HCT116 (cell line): ENCODE measurements around the gene RNF169. TPM values are rescaled to one million over a fixed set of nuclear protein-coding genes. Genes with fewer than 3 reads are reported as not detected.

Experiments
- ATAC-seq: fragments of 200-7000 bp; cut with Tn5 transposase; 2 replicates; pipeline ENCODE4 v1.9.1; 2020; ENCODE audit warnings: mild to moderate bottlenecking, moderate library complexity
- BruUV-seq: library from RNA; stranded (reverse); fragments of 400-500 nt; replicated peaks from 2 replicates; lab custom pipeline; 2021; lab: Mats Ljungman, UMichigan
- CTCF ChIA-PET: fragments of 300-600 bp; sonication (Branson Sonifier 250); formaldehyde crosslinking; loops from one replicate; lab custom pipeline; 2021; ENCODE audit warnings: antibody characterized with exemption; lab: Charles Lee
- POLR2A ChIA-PET: fragments of 300-600, 350-600 bp; sonication (Branson Sonifier 250); formaldehyde crosslinking; loops from one replicate; lab custom pipeline; 2021; ENCODE audit warnings: antibody characterized with exemption; lab: Charles Lee
- RAD21 ChIA-PET, 2 experiments: fragments of 300-600 bp; sonication (Branson Sonifier 250); formaldehyde crosslinking; loops; one replicate each; lab custom pipeline; 2023; ENCODE audit warnings: low total read pairs in 2 of 2; ENCODE audit not compliant: uncharacterized antibody in 2 of 2, unreplicated experiment in 2 of 2, low non-redundant PET in 1 of 2; lab: Charles Lee
- DNase-seq: peaks from one replicate; pipeline ENCODE4 v3.0.0-alpha.2; 2010; ENCODE audit warnings: low read depth, low spot score
- H2AFZ ChIP-seq: fragments of 200-600 bp; shearing (Covaris generic), sonication (generic); 2 replicates; pipeline ENCODE4 v1.6.1; 2017; ENCODE audit warnings: low read depth, mixed run types, mixed read lengths, antibody characterized with exemption, low read length; ENCODE audit not compliant: poor library complexity, severe bottlenecking
- H3K27ac ChIP-seq: 2 replicates; pipeline ENCODE4 v1.5.1; 2012; ENCODE audit warnings: low read depth, low read length
- H3K27me3 ChIP-seq: fragments of 200-600 bp; sonication (generic); 2 replicates; pipeline ENCODE4 v1.6.1; 2016; ENCODE audit warnings: mixed run types, low read length, mixed read lengths; ENCODE audit not compliant: insufficient read depth
- H3K36me3 ChIP-seq, 2 experiments: fragments of 200-500 bp in 1 of 2; fragments of 200-600 bp in 1 of 2; sonication (Bioruptor generic) in 1 of 2; sonication (generic) in 1 of 2; 2 replicates each; pipeline versions ENCODE4 v1.5.1 to v1.6.1; 2014 to 2016; ENCODE audit warnings: low read length in 2 of 2, inconsistent platforms in 1 of 2, mixed read lengths in 1 of 2, mixed run types in 1 of 2; ENCODE audit not compliant: insufficient read depth in 2 of 2, control insufficient read depth in 1 of 2
- H3K4me1 ChIP-seq, 2 experiments: fragments of 200-600 bp in 1 of 2; sonication (generic) in 1 of 2; 2 replicates each; pipeline versions ENCODE4 v1.5.1 to v1.6.1; 2012 to 2017; ENCODE audit warnings: low read length in 2 of 2, inconsistent platforms in 1 of 2, mild to moderate bottlenecking in 1 of 2, mixed read lengths in 1 of 2, mixed run types in 1 of 2, moderate library complexity in 1 of 2; ENCODE audit not compliant: insufficient read depth in 2 of 2, control insufficient read depth in 1 of 2
- H3K4me2 ChIP-seq: fragments of 200-600 bp; sonication (generic); 2 replicates; pipeline ENCODE4 v1.6.1; 2017; ENCODE audit warnings: mixed run types, low read length, mixed read lengths
- H3K4me3 ChIP-seq, 2 experiments: fragments of 200-600 bp in 1 of 2; sonication (generic) in 1 of 2; replicated peaks in 1 of 2; 2 replicates each; pipeline ENCODE4 v1.5.1; 2011 to 2016; ENCODE audit warnings: low read length in 2 of 2, control low read depth in 1 of 2, low read depth in 1 of 2, mild to moderate bottlenecking in 1 of 2, mixed read lengths in 1 of 2, mixed run types in 1 of 2
- H3K79me2 ChIP-seq: fragments of 200-600 bp; sonication (generic); 2 replicates; pipeline ENCODE4 v1.6.1; 2017; ENCODE audit warnings: mild to moderate bottlenecking, mixed run types, low read length, moderate library complexity, mixed read lengths; ENCODE audit not compliant: insufficient read depth
- H3K9ac ChIP-seq: fragments of 200-600 bp; sonication (generic); 2 replicates; pipeline ENCODE4 v1.6.1; 2016; ENCODE audit warnings: low read length, mixed read lengths
- H3K9me2 ChIP-seq: fragments of 200-600 bp; sonication (generic), shearing (Covaris generic); 2 replicates; pipeline ENCODE4 v1.6.1; 2017; ENCODE audit warnings: mixed run types, mild to moderate bottlenecking, moderate library complexity; ENCODE audit not compliant: insufficient read depth
- H3K9me3 ChIP-seq, 2 experiments: fragments of 200-500 bp in 1 of 2; fragments of 200-600 bp in 1 of 2; sonication (Bioruptor generic) in 1 of 2; sonication (generic) in 1 of 2; 2 replicates each; pipeline ENCODE4 v1.6.1; 2014 to 2017; ENCODE audit warnings: low read length in 2 of 2, mixed read lengths in 2 of 2, inconsistent platforms in 1 of 2, low read depth in 1 of 2, mild to moderate bottlenecking in 1 of 2, mixed run types in 1 of 2, moderate library complexity in 1 of 2; ENCODE audit not compliant: control insufficient read depth in 1 of 2, insufficient read depth in 1 of 2
- H4K20me1 ChIP-seq: fragments of 200-600 bp; sonication (generic), shearing (Covaris generic); 2 replicates; pipeline ENCODE4 v1.6.1; 2017; ENCODE audit warnings: mixed run types, mild to moderate bottlenecking, moderate library complexity; ENCODE audit not compliant: insufficient read depth
- ATF3 ChIP-seq: IDR thresholded peaks from 2 replicates; pipeline ENCODE4 v1.6.1; 2012
- CEBPB ChIP-seq: IDR thresholded peaks from 2 replicates; pipeline ENCODE4 v1.6.1; 2012; ENCODE audit warnings: low read depth
- EGR1 ChIP-seq: IDR thresholded peaks from 2 replicates; pipeline ENCODE4 v1.6.1; 2012; ENCODE audit warnings: low read depth
- ELF1 ChIP-seq: IDR thresholded peaks from 2 replicates; pipeline ENCODE4 v1.6.1; 2012; ENCODE audit warnings: low read depth, borderline replicate concordance
- EZH2phosphoT487 ChIP-seq: fragments of 200-600 bp; IDR thresholded peaks from 2 replicates; pipeline ENCODE4 v1.6.1; 2018; ENCODE audit warnings: antibody characterized with exemption, borderline replicate concordance
- FOSL1 ChIP-seq: IDR thresholded peaks from 2 replicates; pipeline ENCODE4 v1.6.1; 2012; ENCODE audit warnings: low read depth
- JUND ChIP-seq: IDR thresholded peaks from 2 replicates; pipeline ENCODE4 v1.6.1; 2012
- MAX ChIP-seq: IDR thresholded peaks from 2 replicates; pipeline ENCODE4 v1.6.1; 2012
- POLR2A ChIP-seq: IDR thresholded peaks from 2 replicates; pipeline ENCODE4 v1.7.0; 2011; ENCODE audit warnings: borderline replicate concordance; ENCODE audit not compliant: insufficient read depth, insufficient read length; ENCODE audit errors: extremely low read depth
- POLR2AphosphoS5 ChIP-seq: IDR thresholded peaks from 2 replicates; pipeline ENCODE4 v1.6.1; 2011; ENCODE audit warnings: mild to moderate bottlenecking, low read depth, low read length, moderate library complexity
- RAD21 ChIP-seq: IDR thresholded peaks from 2 replicates; pipeline ENCODE4 v1.6.1; 2012; ENCODE audit warnings: low read depth, mild to moderate bottlenecking
- REST ChIP-seq: IDR thresholded peaks from 2 replicates; pipeline ENCODE4 v1.6.1; 2012; ENCODE audit warnings: low read depth
- SIN3A ChIP-seq: IDR thresholded peaks from 2 replicates; pipeline ENCODE4 v1.6.1; 2012; ENCODE audit warnings: low read depth
- SRF ChIP-seq: IDR thresholded peaks from 2 replicates; pipeline ENCODE4 v1.6.1; 2012; ENCODE audit warnings: low read depth
- ZBTB33 ChIP-seq: IDR thresholded peaks from 2 replicates; pipeline ENCODE4 v1.6.1; 2011; ENCODE audit warnings: mild to moderate bottlenecking, low read length, moderate library complexity; ENCODE audit not compliant: insufficient replicate concordance; ENCODE audit errors: extremely low read depth
- intact Hi-C: fragments of 100-400 bp; cut with micrococcal nuclease; formaldehyde crosslinking; loops from 2 replicates; pipeline ENCODE4 v1.10.0; 2022
- total RNA-seq: library from RNA; stranded (reverse); gene quantifications from one replicate; pipeline ENCODE4 v1.2.1, GENCODE V29; 2021; ENCODE audit not compliant: unreplicated experiment

RNF169 gene
- total RNA-seq, 1 experiment from 2014 or later: 22.5 TPM

GRCh38 chr11:74818283-74818946 is 69.8 kb downstream of the RNF169 start:
- Histone ChIP-seq H3K9me3 (0 out of 4 replicates have a peak, but pooled peaks cover 0 to 3% of the 10 kb centered on the region in 2 experiments), H4K20me1 (no peaks in the 10 kb centered on the region), H3K9me2 (no peaks in the 10 kb centered on the region), H3K9ac (no peak overlapping the region), H3K4me1 (peaks cover 0 to 7% of the 10 kb centered on the region in 2 experiments; a peak in 1 of 4 replicates), H3K36me3 (peaks cover 0 to 13% of the 10 kb centered on the region in 2 experiments; a peak in 2 of 4 replicates), H3K79me2 (no peaks in the 10 kb centered on the region; the same call in 1 of the 2 replicates), H3K27me3 (no peaks in the 10 kb centered on the region), H3K27ac (no peak overlapping the region), H3K4me3 (no peak overlapping the region), H2AFZ (no peak overlapping the region), H3K4me2 (no peak overlapping the region)
- intact Hi-C loops: no loop called here
- ATAC-seq (no peak), DNase-seq (no peak)
- TF ChIP-seq EZH2phosphoT487 (no peak), POLR2A (no peak), ZBTB33 (no peak), CEBPB (no peak), POLR2AphosphoS5 (no peak), ATF3 (no peak), RAD21 (no peak), JUND (no peak), FOSL1 (no peak), MAX (no peak), SIN3A (no peak), REST (no peak), SRF (no peak), ELF1 (no peak), EGR1 (no peak)
- ChIA-PET POLR2A (no interaction called here), RAD21 (no interaction called here), CTCF (no interaction called here)
- no TSS peak for BruUV-seq
